Muscle of leg (tissue), 9 donors: ENCODE measurements around the gene KRTAP5-2. TPM values are rescaled to one million over a fixed set of nuclear protein-coding genes. Genes with fewer than 3 reads are reported as not detected.

Source experiments
- polyA plus RNA-seq, 8 donors: library from polyadenylated mRNA; unstranded; fragments of 120-200 nt; gene quantifications; one replicate each; pipeline versions ENCODE4 v1.2.1 to v1.2.3, GENCODE V29; 2013; ENCODE audit warnings: inconsistent platforms in 1 of 8, low replicate concordance in 1 of 8; ENCODE audit not compliant: insufficient read length in 8 of 8, insufficient read depth in 1 of 8
- total RNA-seq: library from RNA; stranded (reverse); fragments of 120-200 nt; gene quantifications from one replicate; pipeline ENCODE4 v1.2.4, GENCODE V29; 2013

Gene KRTAP5-2
- total and polyA plus RNA-seq, 9 donors: not detected

Other genes with a start within 250 kb of the KRTAP5-2 start
- 0.44 TPM for gene BRSK2, start 208.4 kb downstream of the KRTAP5-2 start, total RNA-seq
- gene BRSK2, start 208.4 kb downstream of the KRTAP5-2 start, polyA plus RNA-seq: 1 to 10 TPM in 5 of 8 donors, under 1 TPM in 3; 0.93 to 2.3 (median 1.3) TPM
- 23.6 TPM for gene MOB2, start 111.5 kb downstream of the KRTAP5-2 start, total RNA-seq
- 10 to 100 TPM; 21.4 to 28.2 (median 25.3) TPM for gene MOB2, start 111.5 kb downstream of the KRTAP5-2 start, polyA plus RNA-seq
- 1.5 TPM for gene DUSP8, start 26.0 kb downstream of the KRTAP5-2 start, total RNA-seq
- 10 to 100 TPM in 7 of 8 donors, 1 to 10 TPM in 1; 7.7 to 21.2 (median 16.4) TPM for gene DUSP8, start 26.0 kb downstream of the KRTAP5-2 start, polyA plus RNA-seq
- gene KRTAP5-1, start 13.0 kb downstream of the KRTAP5-2 start, total RNA-seq: not detected
- gene KRTAP5-1, start 13.0 kb downstream of the KRTAP5-2 start, polyA plus RNA-seq: under 1 TPM; 0.26 to 0.97 (median 0.54) TPM
- not detected for gene KRTAP5-3, start 10.2 kb upstream of the KRTAP5-2 start, total RNA-seq
- not detected for gene KRTAP5-3, start 10.2 kb upstream of the KRTAP5-2 start, polyA plus RNA-seq
- gene KRTAP5-4, start 23.8 kb upstream of the KRTAP5-2 start, total RNA-seq: not detected
- gene KRTAP5-4, start 23.8 kb upstream of the KRTAP5-2 start, polyA plus RNA-seq: not detected
- not detected for gene KRTAP5-5, start 31.5 kb upstream of the KRTAP5-2 start, total RNA-seq
- gene KRTAP5-5, start 31.5 kb upstream of the KRTAP5-2 start, polyA plus RNA-seq: under 1 TPM in 2 of 8 donors, not detected in 6; 0.24 to 0.31 TPM
- not detected for gene KRTAP5-6, start 98.9 kb upstream of the KRTAP5-2 start, total RNA-seq
- gene KRTAP5-6, start 98.9 kb upstream of the KRTAP5-2 start, polyA plus RNA-seq: 1 to 10 TPM in 1 of 8 donors, under 1 TPM in 2, not detected in 5; 0.28 to 1.1 (median 0.61) TPM
- gene IFITM10, start 152.3 kb upstream of the KRTAP5-2 start, total RNA-seq: 0.27 TPM
- gene IFITM10, start 152.3 kb upstream of the KRTAP5-2 start, polyA plus RNA-seq: under 1 TPM in 7 of 8 donors, not detected in 1; 0.08 to 0.23 (median 0.15) TPM
- gene CTSD, start 165.6 kb upstream of the KRTAP5-2 start, total RNA-seq: 56.9 TPM
- 100 to 1,000 TPM in 4 of 8 donors, 10 to 100 TPM in 4; 84.0 to 120 (median 95.9) TPM for gene CTSD, start 165.6 kb upstream of the KRTAP5-2 start, polyA plus RNA-seq
- 0.27 TPM for gene SYT8, start 236.7 kb upstream of the KRTAP5-2 start, total RNA-seq
- gene SYT8, start 236.7 kb upstream of the KRTAP5-2 start, polyA plus RNA-seq: 1 to 10 TPM in 3 of 8 donors, under 1 TPM in 5; 0.31 to 1.7 (median 0.76) TPM
- 3,726 TPM for gene TNNI2, start 240.7 kb upstream of the KRTAP5-2 start, total RNA-seq
- 1,000 to 10,000 TPM; 1,548 to 4,090 (median 3,128) TPM for gene TNNI2, start 240.7 kb upstream of the KRTAP5-2 start, polyA plus RNA-seq